ENCODE results near the gene MBOAT1.

MBOAT1 gene

GRCh38 chr6:20058912-20059311, 153.4 kb downstream of the MBOAT1 start:
- TF ChIP-seq USF1 (IDR thresholded peaks at IDR 0.05) (no peak), NFIC (IDR thresholded peaks at IDR 0.05) (no peak), ZBTB7A (IDR thresholded peaks at IDR 0.05; ENCODE audit: low read depth) (no peak), CREB1 (IDR thresholded peaks at IDR 0.05; ENCODE audit: low read depth) (no peak), TAF1 (IDR thresholded peaks at IDR 0.05; ENCODE audit: low read depth) (no peak), TEAD4 (IDR thresholded peaks at IDR 0.05) (no peak), RAD21 (IDR thresholded peaks at IDR 0.05; ENCODE audit: low read depth) (no peak), REST (IDR thresholded peaks at IDR 0.05; ENCODE audit: low read depth) (no peak), CEBPB (IDR thresholded peaks at IDR 0.05) (no peak), EP300 (IDR thresholded peaks at IDR 0.05; ENCODE audit: borderline replicate concordance) (no peak), TCF12 (IDR thresholded peaks at IDR 0.05; ENCODE audit: low read depth) (no peak), YY1 (IDR thresholded peaks at IDR 0.05; ENCODE audit: low read depth) (no peak), EGR1 (IDR thresholded peaks at IDR 0.05) (no peak), MAX (IDR thresholded peaks at IDR 0.05) (no peak), FOXM1 (IDR thresholded peaks at IDR 0.05; ENCODE audit: borderline replicate concordance, low read depth) (no peak)

- TF ChIP-seq USF1 (IDR thresholded peaks at IDR 0.05) = no peak
- no peak for TF ChIP-seq TEAD4 (IDR thresholded peaks at IDR 0.05)
Observed at GRCh38 chr6:20058121-20058905, 154.0 kb downstream of the MBOAT1 start.

GRCh38 chr6:20056350-20056992, 155.8 kb downstream of the MBOAT1 start:
- TF ChIP-seq NFIC (IDR thresholded peaks at IDR 0.05) (no peak), CREB1 (IDR thresholded peaks at IDR 0.05; ENCODE audit: low read depth) (no peak), ZBTB7A (IDR thresholded peaks at IDR 0.05; ENCODE audit: low read depth) (no peak), YY1 (IDR thresholded peaks at IDR 0.05; ENCODE audit: low read depth) (no peak), FOXM1 (IDR thresholded peaks at IDR 0.05; ENCODE audit: borderline replicate concordance, low read depth) (no peak), TEAD4 (IDR thresholded peaks at IDR 0.05) (no peak), RAD21 (IDR thresholded peaks at IDR 0.05; ENCODE audit: low read depth) (peak; percentile 71)

GRCh38 chr6:20055916-20056315, 156.4 kb downstream of the MBOAT1 start:
- TF ChIP-seq NFIC (IDR thresholded peaks at IDR 0.05) = no peak
- no peak for TF ChIP-seq CREB1 (IDR thresholded peaks at IDR 0.05; ENCODE audit: low read depth)
- TF ChIP-seq TAF1 (IDR thresholded peaks at IDR 0.05; ENCODE audit: low read depth) = no peak
- TF ChIP-seq REST (IDR thresholded peaks at IDR 0.05; ENCODE audit: low read depth) = no peak
- TF ChIP-seq EP300 (IDR thresholded peaks at IDR 0.05; ENCODE audit: borderline replicate concordance) = no peak
- no peak for TF ChIP-seq TCF12 (IDR thresholded peaks at IDR 0.05; ENCODE audit: low read depth)
- TF ChIP-seq ZBTB7A (IDR thresholded peaks at IDR 0.05; ENCODE audit: low read depth) = no peak
- TF ChIP-seq CEBPB (IDR thresholded peaks at IDR 0.05) = no peak
- TF ChIP-seq USF1 (IDR thresholded peaks at IDR 0.05) = no peak
- TF ChIP-seq TEAD4 (IDR thresholded peaks at IDR 0.05) = no peak
- TF ChIP-seq YY1 (IDR thresholded peaks at IDR 0.05; ENCODE audit: low read depth) = no peak
- TF ChIP-seq MAX (IDR thresholded peaks at IDR 0.05) = no peak
- TF ChIP-seq EGR1 (IDR thresholded peaks at IDR 0.05) = no peak
- TF ChIP-seq FOXM1 (IDR thresholded peaks at IDR 0.05; ENCODE audit: borderline replicate concordance, low read depth) = no peak
